ENCODE measurements around the gene GUF1. TPM values are rescaled to one million over a fixed set of nuclear protein-coding genes. Genes with fewer than 3 reads are reported as not detected.

The GUF1 gene
- total RNA-seq, 4 donors from 2014 or later, result 13.5 to 49.8 (median 20.0) TPM

DNA sequence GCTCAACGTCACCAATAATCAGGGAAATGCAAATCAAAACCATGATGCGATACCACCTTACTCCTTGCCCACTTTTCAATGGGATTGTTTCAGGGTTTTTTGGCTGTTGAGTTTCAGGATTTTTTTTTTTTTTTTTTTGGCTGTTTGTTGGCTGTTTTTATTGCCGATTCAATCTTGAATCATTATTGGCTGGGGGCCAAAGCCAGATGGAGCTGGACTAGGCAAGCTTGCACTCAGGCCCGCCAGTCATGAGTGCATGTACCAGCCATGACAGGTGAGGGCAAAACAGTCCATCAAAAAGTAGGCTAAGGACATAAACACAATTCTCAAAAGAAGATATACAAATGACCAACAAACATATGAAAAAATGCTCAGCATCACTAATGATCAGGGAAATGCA, 40.1 kb upstream of the GUF1 start:
- no peak overlapping the region for H3K4me3 ChIP-seq
- 53 to 71% methylated on average over 4 of the region's 4 CpGs for WGBS, 2 donors (ENCODE audit: low coverage in 1 of 2)
- no peak overlapping the region for H3K27ac ChIP-seq
- intact Hi-C loops (cut with DNase I; ENCODE audit: low total_unique reads) (no loop called here), in situ Hi-C loops (cut with MboI; ENCODE audit: low pct_ligation_motif_present in 1 of 4, low pct_unique_long_range_greater_than_20kb in 1 of 4, low sequenced_read_pairs in 3 of 4) (no loop called here)
- H3K36me3 ChIP-seq, result no peaks in the 10 kb centered on the region
- no peaks in the 10 kb centered on the region for H3K27me3 ChIP-seq
- TF ChIP-seq POLR2AphosphoS5 (IDR thresholded peaks at IDR 0.05) (no peak), EP300 (IDR thresholded peaks at IDR 0.05; ENCODE audit: low read depth) (no peak), POLR2A (IDR thresholded peaks at IDR 0.05) (no peak)
- TF ChIP-seq, protein P1, sequence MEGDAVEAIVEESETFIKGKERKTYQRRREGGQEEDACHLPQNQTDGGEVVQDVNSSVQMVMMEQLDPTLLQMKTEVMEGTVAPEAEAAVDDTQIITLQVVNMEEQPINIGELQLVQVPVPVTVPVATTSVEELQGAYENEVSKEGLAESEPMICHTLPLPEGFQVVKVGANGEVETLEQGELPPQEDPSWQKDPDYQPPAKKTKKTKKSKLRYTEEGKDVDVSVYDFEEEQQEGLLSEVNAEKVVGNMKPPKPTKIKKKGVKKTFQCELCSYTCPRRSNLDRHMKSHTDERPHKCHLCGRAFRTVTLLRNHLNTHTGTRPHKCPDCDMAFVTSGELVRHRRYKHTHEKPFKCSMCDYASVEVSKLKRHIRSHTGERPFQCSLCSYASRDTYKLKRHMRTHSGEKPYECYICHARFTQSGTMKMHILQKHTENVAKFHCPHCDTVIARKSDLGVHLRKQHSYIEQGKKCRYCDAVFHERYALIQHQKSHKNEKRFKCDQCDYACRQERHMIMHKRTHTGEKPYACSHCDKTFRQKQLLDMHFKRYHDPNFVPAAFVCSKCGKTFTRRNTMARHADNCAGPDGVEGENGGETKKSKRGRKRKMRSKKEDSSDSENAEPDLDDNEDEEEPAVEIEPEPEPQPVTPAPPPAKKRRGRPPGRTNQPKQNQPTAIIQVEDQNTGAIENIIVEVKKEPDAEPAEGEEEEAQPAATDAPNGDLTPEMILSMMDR (IDR thresholded peaks at IDR 0.05), result no peak
- no peak for DNase-seq
- no peaks in the 10 kb centered on the region for H3K9me3 ChIP-seq
- no peaks in the 10 kb centered on the region for H3K4me1 ChIP-seq

DNA sequence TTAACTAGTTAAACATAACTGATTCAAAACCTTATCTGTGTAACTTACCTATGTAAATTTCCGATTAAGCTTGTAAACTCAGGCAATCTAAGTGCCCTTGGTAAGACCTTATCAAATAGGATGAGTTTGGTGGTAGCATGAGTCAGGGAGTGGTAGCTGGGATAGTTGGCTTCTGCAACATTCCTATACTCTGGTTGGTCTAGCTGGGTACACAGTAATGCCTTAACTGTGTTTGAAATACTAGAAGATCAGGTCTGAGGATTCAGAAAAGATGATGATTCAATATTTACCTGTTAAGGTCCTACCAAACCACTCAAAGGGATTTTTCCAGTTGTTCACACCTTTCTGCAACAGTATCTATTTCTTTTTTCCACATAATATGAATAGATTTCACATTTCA, 32.1 kb upstream of the GUF1 start:
- H3K27me3 ChIP-seq, result no peaks in the 10 kb centered on the region
- no peaks in the 10 kb centered on the region for H3K4me1 ChIP-seq
- H3K4me3 ChIP-seq, result no peak overlapping the region
- no peaks in the 10 kb centered on the region for H3K9me3 ChIP-seq
- intact Hi-C loops (cut with DNase I; ENCODE audit: low total_unique reads), result loop anchor here (5.0 kb wide), 1 partner anchor 971 kb away; no protein-coding TSS in a partner anchor
- WGBS, 2 donors (ENCODE audit: low coverage in 1 of 2), result 58 to 77% methylated on average over 1 of the region's 1 CpG
- no peak for DNase-seq
- TF ChIP-seq, protein P1 (IDR thresholded peaks at IDR 0.05), result no peak
- no peak for TF ChIP-seq POLR2A (IDR thresholded peaks at IDR 0.05)
- TF ChIP-seq POLR2AphosphoS5 (IDR thresholded peaks at IDR 0.05), result no peak
- TF ChIP-seq EP300 (IDR thresholded peaks at IDR 0.05; ENCODE audit: low read depth), result no peak
- no peak overlapping the region for H3K27ac ChIP-seq
- in situ Hi-C loops (cut with MboI; ENCODE audit: low pct_ligation_motif_present in 1 of 4, low pct_unique_long_range_greater_than_20kb in 1 of 4, low sequenced_read_pairs in 3 of 4), result no loop called here
- no peaks in the 10 kb centered on the region for H3K36me3 ChIP-seq

GRCh38 chr4:44651425-44651824, 26.8 kb upstream of the GUF1 start, which contains the start of gene YIPF7:
Gene YIPF7 (minus strand): TSS chr4:44651625. CDS start chr4:44650100, 1,525 bp downstream.
- Histone ChIP-seq H3K9me3 (no peaks in the 10 kb centered on the region), H3K27me3 (no peaks in the 10 kb centered on the region), H3K4me3 (no peak within 1 kb of the TSS), H3K27ac (no peak within 1 kb of the TSS), H3K4me1 (no peaks in the 10 kb centered on the region), H3K36me3 (no peaks in the 10 kb centered on the region)
- WGBS, 2 donors (ENCODE audit: low coverage in 1 of 2), result 62 to 85% methylated on average over 1 of the region's 1 CpG
- TF ChIP-seq, protein P1 (IDR thresholded peaks at IDR 0.05), result no peak
- TF ChIP-seq POLR2AphosphoS5 (IDR thresholded peaks at IDR 0.05) (no peak), POLR2A (IDR thresholded peaks at IDR 0.05) (no peak), EP300 (IDR thresholded peaks at IDR 0.05; ENCODE audit: low read depth) (no peak)
- no peak for DNase-seq
- intact Hi-C loops (cut with DNase I; ENCODE audit: low total_unique reads) (loop anchor here (5.0 kb wide), 1 partner anchor 1831 kb away; no protein-coding TSS in a partner anchor), in situ Hi-C loops (cut with MboI; ENCODE audit: low pct_ligation_motif_present in 1 of 4, low pct_unique_long_range_greater_than_20kb in 1 of 4, low sequenced_read_pairs in 3 of 4) (no loop called here)

- in situ Hi-C loops (cut with MboI; ENCODE audit: low pct_ligation_motif_present in 1 of 4, low pct_unique_long_range_greater_than_20kb in 1 of 4, low sequenced_read_pairs in 3 of 4) (no loop called here), intact Hi-C loops (cut with DNase I; ENCODE audit: low total_unique reads) (loop anchor here (5.0 kb wide), 1 partner anchor 1830 kb away; no protein-coding TSS in a partner anchor)
- no peaks in the 10 kb centered on the region for H3K27me3 ChIP-seq
- no peak for DNase-seq
- no peaks in the 10 kb centered on the region for H3K9me3 ChIP-seq
- H3K4me3 ChIP-seq, result no peak overlapping the region
- H3K27ac ChIP-seq, result no peak overlapping the region
- 83% methylated on average over 1 of the region's 1 CpG; no CpG with 5 or more reads in 1 of the 2 donors for WGBS, 2 donors (ENCODE audit: low coverage in 1 of 2)
- TF ChIP-seq POLR2A (IDR thresholded peaks at IDR 0.05) (no peak), POLR2AphosphoS5 (IDR thresholded peaks at IDR 0.05) (no peak), EP300 (IDR thresholded peaks at IDR 0.05; ENCODE audit: low read depth) (no peak)
- TF ChIP-seq, protein P1 (IDR thresholded peaks at IDR 0.05), result no peak
- H3K36me3 ChIP-seq, result no peaks in the 10 kb centered on the region
- H3K4me1 ChIP-seq, result no peaks in the 10 kb centered on the region
Measured at GRCh38 chr4:44652002-44652401, 26.2 kb upstream of the GUF1 start.
